Activated CD4-positive, CD25-positive, alpha-beta regulatory T cell treated with anti-CD3 and anti-CD28 coated beads, Interleukin-2, amount 50 U/mL, for 16 hours (primary cell): Measurements from ENCODE around the gene ARID2.

Source experiments
- DNase-seq: peaks from one replicate; pipeline ENCODE4 v3.0.0-alpha.2; 2020; ENCODE audit warnings: low read depth, low spot score

ARID2 gene

GRCh38 chr12:45928309-45928708 lies 198.8 kb downstream of the ARID2 start:
- no peak for DNase-seq

- DNase-seq = no peak
Observed at GRCh38 chr12:45930369-45930768, 200.9 kb downstream of the ARID2 start.

- DNase-seq = no peak
Observed at GRCh38 chr12:45933504-45933903, 204.0 kb downstream of the ARID2 start.

- DNase-seq = no peak
Observed at GRCh38 chr12:45934956-45935355, 205.4 kb downstream of the ARID2 start.

- no peak for DNase-seq
Observed at GRCh38 chr12:45938566-45938965, 209.1 kb downstream of the ARID2 start.

GRCh38 chr12:45939759-45940158 lies 210.3 kb downstream of the ARID2 start:
- DNase-seq = no peak

- DNase-seq = no peak
Observed at GRCh38 chr12:45944771-45945170, 215.3 kb downstream of the ARID2 start.

- DNase-seq = no peak
Observed at GRCh38 chr12:45946435-45946834, 216.9 kb downstream of the ARID2 start.

GRCh38 chr12:45948546-45948945 lies 219.0 kb downstream of the ARID2 start:
- DNase-seq = no peak
